ENCODE data around the gene CYP2S1. TPM values are rescaled to one million over a fixed set of nuclear protein-coding genes. Genes with fewer than 3 reads are reported as not detected.

The CYP2S1 gene
- total RNA-seq, 1 experiment from 2014 or later = 0.19 TPM

DNA sequence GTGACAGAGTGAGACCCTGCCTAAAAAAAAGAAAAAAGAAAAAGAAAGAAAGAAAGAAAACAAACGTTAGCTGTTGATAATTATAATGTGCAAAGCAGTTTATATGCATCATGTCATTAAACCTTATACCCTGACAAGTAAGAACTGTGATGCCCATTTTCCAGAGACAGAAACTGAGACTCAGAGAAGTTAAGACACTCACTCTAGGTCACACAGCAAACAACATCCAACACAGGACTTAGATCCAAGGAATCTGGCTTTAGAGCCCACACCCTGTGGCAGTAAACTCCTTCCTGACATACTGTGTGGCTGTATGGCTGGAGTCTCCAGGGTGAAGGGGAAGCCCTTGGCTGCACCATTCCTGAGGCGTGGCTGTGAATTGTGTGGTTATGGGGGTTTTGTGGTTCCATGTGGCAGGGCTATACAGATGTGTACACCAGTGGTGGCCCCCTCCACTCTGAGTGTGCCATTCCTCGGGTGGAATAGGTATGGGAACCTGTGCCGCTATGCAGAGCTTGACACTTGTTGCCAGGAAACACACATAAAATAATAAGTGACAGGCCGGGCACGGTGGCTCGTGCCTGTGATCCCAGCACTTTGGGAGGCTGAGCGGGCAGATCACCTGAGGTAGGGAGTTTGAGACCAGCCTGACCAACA is 41.6 kb downstream of the CYP2S1 start:
- no peaks in the 10 kb centered on the region for H3K9me3 ChIP-seq (ENCODE audit: low read depth, low read length, poor library complexity, severe bottlenecking)
- H3K27ac ChIP-seq (ENCODE audit: low read depth, low read length, poor library complexity, severe bottlenecking) = no peak overlapping the region
- ChIA-PET POLR2A (ENCODE audit: low non-redundant PET) (no interaction called here), CTCF (interaction anchor here (0.6 kb wide), 1 partner anchor 51 kb away, joined by 12 read pairs; no protein-coding TSS in a partner anchor)
- H3K4me3 ChIP-seq (ENCODE audit: low read depth, low read length, poor library complexity, severe bottlenecking) = no peak overlapping the region
- no peaks in the 10 kb centered on the region for H3K27me3 ChIP-seq (replicated peaks; ENCODE audit: insufficient read depth, low read depth, low read length, poor library complexity)
- intact Hi-C loops (cut with micrococcal nuclease; ENCODE audit: unreplicated experiment) = no loop called here
- TF ChIP-seq, protein P1, sequence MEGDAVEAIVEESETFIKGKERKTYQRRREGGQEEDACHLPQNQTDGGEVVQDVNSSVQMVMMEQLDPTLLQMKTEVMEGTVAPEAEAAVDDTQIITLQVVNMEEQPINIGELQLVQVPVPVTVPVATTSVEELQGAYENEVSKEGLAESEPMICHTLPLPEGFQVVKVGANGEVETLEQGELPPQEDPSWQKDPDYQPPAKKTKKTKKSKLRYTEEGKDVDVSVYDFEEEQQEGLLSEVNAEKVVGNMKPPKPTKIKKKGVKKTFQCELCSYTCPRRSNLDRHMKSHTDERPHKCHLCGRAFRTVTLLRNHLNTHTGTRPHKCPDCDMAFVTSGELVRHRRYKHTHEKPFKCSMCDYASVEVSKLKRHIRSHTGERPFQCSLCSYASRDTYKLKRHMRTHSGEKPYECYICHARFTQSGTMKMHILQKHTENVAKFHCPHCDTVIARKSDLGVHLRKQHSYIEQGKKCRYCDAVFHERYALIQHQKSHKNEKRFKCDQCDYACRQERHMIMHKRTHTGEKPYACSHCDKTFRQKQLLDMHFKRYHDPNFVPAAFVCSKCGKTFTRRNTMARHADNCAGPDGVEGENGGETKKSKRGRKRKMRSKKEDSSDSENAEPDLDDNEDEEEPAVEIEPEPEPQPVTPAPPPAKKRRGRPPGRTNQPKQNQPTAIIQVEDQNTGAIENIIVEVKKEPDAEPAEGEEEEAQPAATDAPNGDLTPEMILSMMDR (conservative IDR thresholded peaks at IDR 0.05; ENCODE audit: low read depth, low read length) = no peak
- no TSS peak for BruUV-seq (replicated peaks)
- H3K4me1 ChIP-seq (ENCODE audit: insufficient read depth, low read length, poor library complexity, severe bottlenecking) = no peaks in the 10 kb centered on the region
- no peak for DNase-seq (ENCODE audit: low spot score)
- no peaks in the 10 kb centered on the region for H3K36me3 ChIP-seq (ENCODE audit: insufficient read depth, low read length, poor library complexity, severe bottlenecking)

GRCh38 chr19:41235480-41235879 is 42.5 kb downstream of the CYP2S1 start:
- no TSS peak for BruUV-seq (replicated peaks)
- intact Hi-C loops (cut with micrococcal nuclease; ENCODE audit: unreplicated experiment) = no loop called here
- TF ChIP-seq, protein P1 (conservative IDR thresholded peaks at IDR 0.05; ENCODE audit: low read depth, low read length) = no peak
- no peak for TF ChIP-seq EZH2 (IDR thresholded peaks at IDR 0.05; ENCODE audit: borderline replicate concordance, low read depth, low read length, poor library complexity, severe bottlenecking)
- ChIA-PET POLR2A (ENCODE audit: low non-redundant PET) (no interaction called here), CTCF (no interaction called here)
- Histone ChIP-seq H3K9me3 (ENCODE audit: low read depth, low read length, poor library complexity, severe bottlenecking) (no peaks in the 10 kb centered on the region), H3K4me3 (ENCODE audit: low read depth, low read length, poor library complexity, severe bottlenecking) (no peak overlapping the region), H3K27ac (ENCODE audit: low read depth, low read length, poor library complexity, severe bottlenecking) (no peak overlapping the region), H3K36me3 (ENCODE audit: insufficient read depth, low read length, poor library complexity, severe bottlenecking) (no peaks in the 10 kb centered on the region), H3K4me1 (ENCODE audit: insufficient read depth, low read length, poor library complexity, severe bottlenecking) (no peaks in the 10 kb centered on the region), H3K27me3 (replicated peaks; ENCODE audit: insufficient read depth, low read depth, low read length, poor library complexity) (no peaks in the 10 kb centered on the region)
- no peak for DNase-seq (ENCODE audit: low spot score)

DNA sequence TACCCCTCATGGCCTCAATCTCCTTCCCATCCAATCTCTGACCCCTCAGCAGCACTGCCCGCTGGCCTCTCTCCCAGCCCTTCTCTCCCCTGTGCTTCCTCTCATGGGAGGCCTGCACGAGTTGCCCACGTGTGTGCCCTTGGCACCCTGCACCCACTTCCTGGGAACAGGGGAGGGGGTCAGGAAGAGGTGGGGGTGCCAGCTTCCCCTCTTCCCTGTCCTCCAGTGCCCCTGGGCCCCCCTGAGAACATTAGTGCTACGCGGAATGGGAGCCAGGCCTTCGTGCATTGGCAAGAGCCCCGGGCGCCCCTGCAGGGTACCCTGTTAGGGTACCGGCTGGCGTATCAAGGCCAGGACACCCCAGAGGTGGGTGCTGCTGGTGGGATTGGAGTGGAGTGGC is 45.2 kb downstream of the CYP2S1 start:
- ChIA-PET POLR2A (ENCODE audit: low non-redundant PET) (no interaction called here), CTCF (no interaction called here)
- no peak overlapping the region for H3K27ac ChIP-seq (ENCODE audit: low read depth, low read length, poor library complexity, severe bottlenecking)
- H3K4me1 ChIP-seq (ENCODE audit: insufficient read depth, low read length, poor library complexity, severe bottlenecking) = no peaks in the 10 kb centered on the region
- no peak overlapping the region for H3K4me3 ChIP-seq (ENCODE audit: low read depth, low read length, poor library complexity, severe bottlenecking)
- intact Hi-C loops (cut with micrococcal nuclease; ENCODE audit: unreplicated experiment) = no loop called here
- DNase-seq (ENCODE audit: low spot score) = no peak
- no peaks in the 10 kb centered on the region for H3K27me3 ChIP-seq (replicated peaks; ENCODE audit: insufficient read depth, low read depth, low read length, poor library complexity)
- no peaks in the 10 kb centered on the region for H3K36me3 ChIP-seq (ENCODE audit: insufficient read depth, low read length, poor library complexity, severe bottlenecking)
- no peaks in the 10 kb centered on the region for H3K9me3 ChIP-seq (ENCODE audit: low read depth, low read length, poor library complexity, severe bottlenecking)
- BruUV-seq (replicated peaks) = no TSS peak
- TF ChIP-seq, protein P1 (conservative IDR thresholded peaks at IDR 0.05; ENCODE audit: low read depth, low read length) = no peak
- TF ChIP-seq EZH2 (IDR thresholded peaks at IDR 0.05; ENCODE audit: borderline replicate concordance, low read depth, low read length, poor library complexity, severe bottlenecking) = no peak

Data from A673 (cell line).